ENCODE data around the gene CRKL.

The CRKL gene

DNA sequence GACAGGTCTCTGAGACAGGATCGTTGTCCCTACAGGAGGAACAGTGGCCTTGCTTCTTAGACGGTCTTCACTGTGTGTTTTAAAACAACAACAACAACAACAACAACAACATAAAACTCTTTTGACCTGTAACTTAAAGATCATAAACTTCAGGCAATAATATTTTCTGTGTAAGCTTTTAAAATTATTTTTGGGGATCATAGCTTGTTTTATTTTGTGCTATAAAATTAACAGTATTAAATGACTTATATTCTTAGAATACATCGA is 36.1 kb downstream of the CRKL start:
- TF ChIP-seq, protein P1, sequence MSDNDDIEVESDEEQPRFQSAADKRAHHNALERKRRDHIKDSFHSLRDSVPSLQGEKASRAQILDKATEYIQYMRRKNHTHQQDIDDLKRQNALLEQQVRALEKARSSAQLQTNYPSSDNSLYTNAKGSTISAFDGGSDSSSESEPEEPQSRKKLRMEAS (IDR thresholded peaks at IDR 0.05; ENCODE audit: low read depth, low read length) = no peak
- TF ChIP-seq, protein P2, sequence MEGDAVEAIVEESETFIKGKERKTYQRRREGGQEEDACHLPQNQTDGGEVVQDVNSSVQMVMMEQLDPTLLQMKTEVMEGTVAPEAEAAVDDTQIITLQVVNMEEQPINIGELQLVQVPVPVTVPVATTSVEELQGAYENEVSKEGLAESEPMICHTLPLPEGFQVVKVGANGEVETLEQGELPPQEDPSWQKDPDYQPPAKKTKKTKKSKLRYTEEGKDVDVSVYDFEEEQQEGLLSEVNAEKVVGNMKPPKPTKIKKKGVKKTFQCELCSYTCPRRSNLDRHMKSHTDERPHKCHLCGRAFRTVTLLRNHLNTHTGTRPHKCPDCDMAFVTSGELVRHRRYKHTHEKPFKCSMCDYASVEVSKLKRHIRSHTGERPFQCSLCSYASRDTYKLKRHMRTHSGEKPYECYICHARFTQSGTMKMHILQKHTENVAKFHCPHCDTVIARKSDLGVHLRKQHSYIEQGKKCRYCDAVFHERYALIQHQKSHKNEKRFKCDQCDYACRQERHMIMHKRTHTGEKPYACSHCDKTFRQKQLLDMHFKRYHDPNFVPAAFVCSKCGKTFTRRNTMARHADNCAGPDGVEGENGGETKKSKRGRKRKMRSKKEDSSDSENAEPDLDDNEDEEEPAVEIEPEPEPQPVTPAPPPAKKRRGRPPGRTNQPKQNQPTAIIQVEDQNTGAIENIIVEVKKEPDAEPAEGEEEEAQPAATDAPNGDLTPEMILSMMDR (IDR thresholded peaks at IDR 0.05; ENCODE audit: low read depth, low read length) = no peak
- TF ChIP-seq MYC (IDR thresholded peaks at IDR 0.05; ENCODE audit: low read depth, low read length) (no peak), POLR2A (IDR thresholded peaks at IDR 0.05; ENCODE audit: extremely low read depth, insufficient read length) (no peak)
- H3K4me3 ChIP-seq (ENCODE audit: low read depth, low read length) = no peak overlapping the region
- DNase-seq (ENCODE audit: low read depth) = no peak

DNA sequence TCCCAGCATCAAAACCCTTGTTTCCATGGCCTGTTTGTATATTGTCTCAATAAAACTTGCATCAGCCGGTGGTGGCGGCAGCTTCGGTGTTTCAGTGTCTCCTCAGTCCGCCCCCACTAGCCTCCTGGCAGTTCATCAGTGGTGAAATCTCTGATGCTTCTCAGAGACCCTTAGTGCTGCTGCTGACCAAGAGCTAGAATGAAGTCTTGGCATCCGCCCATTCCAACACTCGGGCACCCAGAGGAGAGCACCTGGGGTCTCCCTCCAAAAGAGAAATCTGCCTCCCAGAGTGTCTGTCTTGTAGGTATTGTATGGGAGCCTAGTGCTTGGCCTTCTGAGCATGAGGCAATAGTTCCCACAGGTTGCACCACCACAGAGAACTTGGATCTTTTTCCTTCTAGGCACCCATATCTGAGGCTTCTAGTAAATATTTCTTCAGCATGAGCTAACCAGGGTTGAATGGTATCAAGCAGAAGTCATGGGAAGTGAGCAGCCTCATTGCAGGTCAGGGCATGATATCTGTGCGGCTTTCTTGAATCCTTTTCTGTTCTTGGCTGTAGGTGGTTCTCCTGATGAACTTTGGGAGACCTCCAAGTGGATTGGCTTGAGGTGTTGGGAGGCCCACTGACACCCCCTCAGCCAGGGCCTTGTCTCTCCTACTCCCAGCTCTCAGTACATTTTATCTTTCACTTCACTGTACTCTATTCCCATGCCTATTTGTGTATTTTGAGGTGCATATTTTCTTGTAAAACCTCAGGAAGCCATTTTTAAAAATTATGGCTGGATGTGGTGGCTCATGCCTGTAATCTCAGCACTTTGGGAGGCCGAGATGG is 36.7 kb downstream of the CRKL start:
- no peak overlapping the region for H3K4me3 ChIP-seq (ENCODE audit: low read depth, low read length)
- TF ChIP-seq, protein P2 (IDR thresholded peaks at IDR 0.05; ENCODE audit: low read depth, low read length) = no peak
- TF ChIP-seq, protein P1 (IDR thresholded peaks at IDR 0.05; ENCODE audit: low read depth, low read length) = no peak
- TF ChIP-seq POLR2A (IDR thresholded peaks at IDR 0.05; ENCODE audit: extremely low read depth, insufficient read length) = no peak
- no peak for TF ChIP-seq MYC (IDR thresholded peaks at IDR 0.05; ENCODE audit: low read depth, low read length)
- peak; percentile 31 for DNase-seq (ENCODE audit: low read depth)

DNA sequence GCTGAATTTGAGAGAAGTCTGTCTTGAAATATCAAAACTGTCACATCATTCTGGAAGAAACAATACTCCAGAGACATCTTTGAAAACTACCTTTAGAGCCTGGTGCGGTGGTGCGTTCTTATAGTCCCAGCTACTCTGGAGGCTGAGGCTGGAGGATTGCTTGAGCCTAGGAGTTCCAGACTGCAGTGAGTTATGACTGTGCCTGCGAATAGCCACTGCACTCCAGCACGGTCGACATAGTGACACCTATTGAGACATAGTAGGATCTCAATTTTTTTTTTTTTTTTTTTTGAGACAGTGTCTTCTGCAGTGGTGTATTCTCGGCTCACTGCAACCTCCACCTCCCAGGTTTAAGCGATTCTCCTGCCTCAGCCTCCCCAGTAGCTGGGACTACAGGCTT is 38.3 kb downstream of the CRKL start:
- TF ChIP-seq, protein P2 (IDR thresholded peaks at IDR 0.05; ENCODE audit: low read depth, low read length) = no peak
- TF ChIP-seq, protein P1 (IDR thresholded peaks at IDR 0.05; ENCODE audit: low read depth, low read length) = no peak
- TF ChIP-seq MYC (IDR thresholded peaks at IDR 0.05; ENCODE audit: low read depth, low read length) = no peak
- no peak for TF ChIP-seq POLR2A (IDR thresholded peaks at IDR 0.05; ENCODE audit: extremely low read depth, insufficient read length)
- no peak for DNase-seq (ENCODE audit: low read depth)
- no peak overlapping the region for H3K4me3 ChIP-seq (ENCODE audit: low read depth, low read length)

DNA sequence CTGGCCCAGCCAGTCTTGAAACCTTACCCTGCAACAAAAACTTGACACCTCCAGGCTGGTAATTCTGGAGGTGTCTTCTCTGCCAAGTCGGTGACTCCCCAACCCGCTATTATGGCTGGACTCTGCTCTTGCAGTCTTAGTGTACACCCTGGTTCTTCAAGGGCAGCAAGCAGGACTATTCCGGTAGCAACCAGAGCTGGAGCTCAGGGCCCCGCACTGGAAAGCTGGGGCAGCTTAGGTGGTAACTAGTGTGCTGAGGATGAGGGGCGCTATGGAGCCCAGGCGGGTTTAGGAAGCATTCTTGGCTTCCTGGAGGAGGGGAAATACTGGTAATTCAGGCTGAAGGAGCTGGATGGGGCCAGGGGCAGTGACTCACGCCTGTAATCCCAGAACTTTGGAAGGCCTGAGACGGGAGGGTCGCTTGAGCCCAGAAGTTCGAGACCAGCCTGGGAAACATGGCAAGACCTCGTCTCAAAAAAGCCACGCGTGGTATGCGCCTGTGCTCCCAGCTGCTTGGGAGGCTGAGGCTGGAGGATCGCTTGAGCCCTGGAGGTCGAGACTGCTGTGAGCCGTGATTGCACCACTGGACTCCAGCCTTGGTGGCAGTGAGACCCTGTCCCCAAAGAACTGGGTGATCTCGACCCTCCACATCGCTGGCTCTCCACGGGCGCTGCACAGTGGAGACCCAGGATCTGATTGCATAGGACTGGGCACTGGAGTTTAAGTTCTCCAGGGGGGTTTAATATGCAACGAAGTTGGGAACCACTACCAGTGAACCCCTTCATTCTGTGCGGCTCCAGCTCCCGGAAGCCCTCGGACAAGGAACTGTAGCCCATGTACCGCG is 39.3 kb downstream of the CRKL start:
- TF ChIP-seq, protein P1 (IDR thresholded peaks at IDR 0.05; ENCODE audit: low read depth, low read length) = no peak
- TF ChIP-seq, protein P2 (IDR thresholded peaks at IDR 0.05; ENCODE audit: low read depth, low read length) = no peak
- TF ChIP-seq POLR2A (IDR thresholded peaks at IDR 0.05; ENCODE audit: extremely low read depth, insufficient read length) (no peak), MYC (IDR thresholded peaks at IDR 0.05; ENCODE audit: low read depth, low read length) (no peak)
- H3K4me3 ChIP-seq (ENCODE audit: low read depth, low read length) = no peak overlapping the region
- DNase-seq (ENCODE audit: low read depth) = no peak

DNA sequence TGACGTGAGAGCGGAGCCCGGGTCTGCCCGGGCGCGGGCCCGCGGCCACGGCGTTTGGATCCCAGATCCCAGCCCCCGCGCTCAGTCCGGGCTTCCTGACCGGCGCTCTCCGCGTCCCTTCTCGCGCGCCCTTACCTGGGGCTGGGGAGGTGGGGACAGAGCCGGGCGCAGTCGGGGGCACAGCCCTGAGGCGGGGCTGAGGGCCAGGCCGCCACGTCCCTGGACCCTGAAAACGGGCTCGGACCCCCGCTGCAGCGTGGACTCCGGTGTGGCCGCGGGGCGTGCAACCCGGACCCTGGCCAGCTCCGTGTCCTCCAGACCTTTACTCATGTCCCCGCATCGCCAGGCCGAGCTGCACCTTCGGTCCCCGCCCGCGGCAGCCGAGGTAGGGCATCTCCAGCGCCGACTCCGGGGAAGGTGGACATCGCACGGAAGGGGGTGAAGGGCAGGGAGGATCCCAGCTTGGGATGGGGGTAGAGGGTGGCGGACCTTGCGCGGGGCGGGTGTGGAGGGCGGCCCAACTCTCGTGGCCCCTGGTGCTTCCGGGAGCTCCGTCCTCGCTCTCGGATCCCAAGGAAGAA is 40.0 kb downstream of the CRKL start:
- no peak for DNase-seq (ENCODE audit: low read depth)
- TF ChIP-seq MYC (IDR thresholded peaks at IDR 0.05; ENCODE audit: low read depth, low read length) = no peak
- TF ChIP-seq, protein P2 (IDR thresholded peaks at IDR 0.05; ENCODE audit: low read depth, low read length) = no peak
- TF ChIP-seq POLR2A (IDR thresholded peaks at IDR 0.05; ENCODE audit: extremely low read depth, insufficient read length) = no peak
- TF ChIP-seq, protein P1 (IDR thresholded peaks at IDR 0.05; ENCODE audit: low read depth, low read length) = no peak
- no peak overlapping the region for H3K4me3 ChIP-seq (ENCODE audit: low read depth, low read length)

All from NB4 (cell line).